ENCODE measurements around the gene DUSP3. TPM values are rescaled to one million over a fixed set of nuclear protein-coding genes. Genes with fewer than 3 reads are reported as not detected.

The DUSP3 gene
- polyA plus RNA-seq, 1 donor from 2014 or later = 38.8 TPM

DNA sequence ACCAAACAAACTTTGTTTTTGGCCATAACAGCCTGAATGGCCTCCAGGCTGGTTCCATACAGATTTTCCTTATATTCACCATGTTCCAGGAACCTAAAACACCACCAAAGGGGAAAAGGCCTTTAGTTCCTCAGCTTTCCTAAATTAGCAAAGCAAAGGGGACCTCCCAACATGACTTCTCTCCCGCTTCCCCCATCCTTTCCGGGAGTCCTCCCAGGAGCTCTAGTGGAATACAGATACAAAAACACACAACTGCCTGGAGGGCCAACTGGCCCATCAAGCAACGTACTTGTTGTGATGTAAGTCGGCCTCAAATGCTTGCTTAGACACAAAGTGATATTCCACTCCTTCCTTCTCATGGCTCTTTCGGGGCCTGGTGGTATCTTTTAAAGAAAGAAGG, 32.0 kb upstream of the DUSP3 start:
- Histone ChIP-seq H3K4me3 (ENCODE audit: low read length) (no peak overlapping the region), H3K36me3 (ENCODE audit: insufficient read depth, low read length) (peaks cover 5% of the 10 kb centered on the region), H3K4me2 (ENCODE audit: low read length) (no peak overlapping the region)

DNA sequence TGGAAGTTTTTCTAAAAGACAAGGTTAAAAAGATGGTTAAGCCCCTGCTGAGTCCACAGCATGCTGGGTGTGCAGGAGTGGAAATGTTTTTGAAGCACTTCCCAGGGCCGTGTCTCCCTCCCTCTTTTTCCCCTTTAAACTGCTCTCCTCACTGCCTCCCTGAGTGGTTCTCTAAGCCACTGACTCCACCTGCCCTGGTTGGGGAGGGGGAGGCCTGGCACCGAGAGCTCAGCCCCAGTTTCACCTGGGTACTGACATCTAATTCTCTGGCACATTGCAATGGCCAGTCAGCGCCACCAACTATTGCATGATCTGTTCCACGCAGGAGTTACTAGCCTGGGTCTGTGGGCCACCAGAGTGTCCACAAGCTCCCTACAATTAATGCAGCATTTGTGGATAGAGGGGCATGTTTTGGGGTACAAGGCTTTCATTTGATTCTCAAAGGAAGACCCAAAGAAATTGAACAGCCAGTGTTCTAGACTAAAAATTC, 31.5 kb upstream of the DUSP3 start:
- Histone ChIP-seq H3K4me2 (ENCODE audit: low read length) (no peak overlapping the region), H3F3A (ENCODE audit: insufficient read depth, low read length, poor library complexity, severe bottlenecking) (no peaks in the 10 kb centered on the region), H3K4me3 (ENCODE audit: low read length) (no peak overlapping the region), H3K27me3 (ENCODE audit: insufficient read depth, low read depth, low read length) (no peaks in the 10 kb centered on the region), H2AFZ (ENCODE audit: low read depth, low read length) (no peak overlapping the region), H3K36me3 (ENCODE audit: insufficient read depth, low read length) (peaks cover 5% of the 10 kb centered on the region), H3K9ac (ENCODE audit: low read length) (no peak overlapping the region), H3K79me2 (replicated peaks; ENCODE audit: insufficient read depth, low read length) (no peaks in the 10 kb centered on the region), H3K9me2 (ENCODE audit: insufficient read depth, low read length) (no peaks in the 10 kb centered on the region), H3K9me3 (ENCODE audit: low read length) (no peaks in the 10 kb centered on the region), H3K27ac (ENCODE audit: low read length) (no peak overlapping the region), H4K20me1 (ENCODE audit: insufficient read depth) (no peaks in the 10 kb centered on the region)
- TF ChIP-seq EP300 (conservative IDR thresholded peaks at IDR 0.05; ENCODE audit: poor library complexity, severe bottlenecking) (no peak), EZH2 (IDR thresholded peaks at IDR 0.05; ENCODE audit: borderline replicate concordance, insufficient read depth, low read length, poor library complexity, severe bottlenecking) (no peak), MXI1 (conservative IDR thresholded peaks at IDR 0.05; ENCODE audit: poor library complexity, severe bottlenecking) (no peak), RAD21 (conservative IDR thresholded peaks at IDR 0.05) (no peak), TAF1 (IDR thresholded peaks at IDR 0.05; ENCODE audit: low read depth) (no peak), SMC3 (conservative IDR thresholded peaks at IDR 0.05; ENCODE audit: poor library complexity) (no peak), POLR2AphosphoS5 (IDR thresholded peaks at IDR 0.05) (no peak)
- TF ChIP-seq, protein P1, sequence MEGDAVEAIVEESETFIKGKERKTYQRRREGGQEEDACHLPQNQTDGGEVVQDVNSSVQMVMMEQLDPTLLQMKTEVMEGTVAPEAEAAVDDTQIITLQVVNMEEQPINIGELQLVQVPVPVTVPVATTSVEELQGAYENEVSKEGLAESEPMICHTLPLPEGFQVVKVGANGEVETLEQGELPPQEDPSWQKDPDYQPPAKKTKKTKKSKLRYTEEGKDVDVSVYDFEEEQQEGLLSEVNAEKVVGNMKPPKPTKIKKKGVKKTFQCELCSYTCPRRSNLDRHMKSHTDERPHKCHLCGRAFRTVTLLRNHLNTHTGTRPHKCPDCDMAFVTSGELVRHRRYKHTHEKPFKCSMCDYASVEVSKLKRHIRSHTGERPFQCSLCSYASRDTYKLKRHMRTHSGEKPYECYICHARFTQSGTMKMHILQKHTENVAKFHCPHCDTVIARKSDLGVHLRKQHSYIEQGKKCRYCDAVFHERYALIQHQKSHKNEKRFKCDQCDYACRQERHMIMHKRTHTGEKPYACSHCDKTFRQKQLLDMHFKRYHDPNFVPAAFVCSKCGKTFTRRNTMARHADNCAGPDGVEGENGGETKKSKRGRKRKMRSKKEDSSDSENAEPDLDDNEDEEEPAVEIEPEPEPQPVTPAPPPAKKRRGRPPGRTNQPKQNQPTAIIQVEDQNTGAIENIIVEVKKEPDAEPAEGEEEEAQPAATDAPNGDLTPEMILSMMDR (IDR thresholded peaks at IDR 0.05; ENCODE audit: poor library complexity, severe bottlenecking) = no peak
- TF ChIP-seq, protein P2, sequence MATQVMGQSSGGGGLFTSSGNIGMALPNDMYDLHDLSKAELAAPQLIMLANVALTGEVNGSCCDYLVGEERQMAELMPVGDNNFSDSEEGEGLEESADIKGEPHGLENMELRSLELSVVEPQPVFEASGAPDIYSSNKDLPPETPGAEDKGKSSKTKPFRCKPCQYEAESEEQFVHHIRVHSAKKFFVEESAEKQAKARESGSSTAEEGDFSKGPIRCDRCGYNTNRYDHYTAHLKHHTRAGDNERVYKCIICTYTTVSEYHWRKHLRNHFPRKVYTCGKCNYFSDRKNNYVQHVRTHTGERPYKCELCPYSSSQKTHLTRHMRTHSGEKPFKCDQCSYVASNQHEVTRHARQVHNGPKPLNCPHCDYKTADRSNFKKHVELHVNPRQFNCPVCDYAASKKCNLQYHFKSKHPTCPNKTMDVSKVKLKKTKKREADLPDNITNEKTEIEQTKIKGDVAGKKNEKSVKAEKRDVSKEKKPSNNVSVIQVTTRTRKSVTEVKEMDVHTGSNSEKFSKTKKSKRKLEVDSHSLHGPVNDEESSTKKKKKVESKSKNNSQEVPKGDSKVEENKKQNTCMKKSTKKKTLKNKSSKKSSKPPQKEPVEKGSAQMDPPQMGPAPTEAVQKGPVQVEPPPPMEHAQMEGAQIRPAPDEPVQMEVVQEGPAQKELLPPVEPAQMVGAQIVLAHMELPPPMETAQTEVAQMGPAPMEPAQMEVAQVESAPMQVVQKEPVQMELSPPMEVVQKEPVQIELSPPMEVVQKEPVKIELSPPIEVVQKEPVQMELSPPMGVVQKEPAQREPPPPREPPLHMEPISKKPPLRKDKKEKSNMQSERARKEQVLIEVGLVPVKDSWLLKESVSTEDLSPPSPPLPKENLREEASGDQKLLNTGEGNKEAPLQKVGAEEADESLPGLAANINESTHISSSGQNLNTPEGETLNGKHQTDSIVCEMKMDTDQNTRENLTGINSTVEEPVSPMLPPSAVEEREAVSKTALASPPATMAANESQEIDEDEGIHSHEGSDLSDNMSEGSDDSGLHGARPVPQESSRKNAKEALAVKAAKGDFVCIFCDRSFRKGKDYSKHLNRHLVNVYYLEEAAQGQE (IDR thresholded peaks at IDR 0.05; ENCODE audit: borderline replicate concordance) = no peak

More for the DNA sequence above, 32.0 kb upstream of the DUSP3 start:
- Histone ChIP-seq H3K9me3 (ENCODE audit: low read length) (no peaks in the 10 kb centered on the region), H3K79me2 (replicated peaks; ENCODE audit: insufficient read depth, low read length) (no peaks in the 10 kb centered on the region), H4K20me1 (ENCODE audit: insufficient read depth) (no peaks in the 10 kb centered on the region), H3K27me3 (ENCODE audit: insufficient read depth, low read depth, low read length) (no peaks in the 10 kb centered on the region), H3K9ac (ENCODE audit: low read length) (no peak overlapping the region), H3F3A (ENCODE audit: insufficient read depth, low read length, poor library complexity, severe bottlenecking) (no peaks in the 10 kb centered on the region), H3K9me2 (ENCODE audit: insufficient read depth, low read length) (no peaks in the 10 kb centered on the region), H3K27ac (ENCODE audit: low read length) (no peak overlapping the region), H2AFZ (ENCODE audit: low read depth, low read length) (no peak overlapping the region)
- TF ChIP-seq MXI1 (conservative IDR thresholded peaks at IDR 0.05; ENCODE audit: poor library complexity, severe bottlenecking) (no peak), SMC3 (conservative IDR thresholded peaks at IDR 0.05; ENCODE audit: poor library complexity) (no peak), POLR2AphosphoS5 (IDR thresholded peaks at IDR 0.05) (no peak), TAF1 (IDR thresholded peaks at IDR 0.05; ENCODE audit: low read depth) (no peak)

Data from neural cell (in vitro differentiated cells).